ENCODE data around the gene TEX44.

TEX44 gene

GRCh38 chr2:231613331-231613662 lies 20.6 kb downstream of the TEX44 start:
- TF ChIP-seq CTCF (IDR thresholded peaks at IDR 0.05; ENCODE audit: insufficient read depth, low read length) (no peak), REST (IDR thresholded peaks at IDR 0.05; ENCODE audit: insufficient replicate concordance, low read depth) (no peak), GABPA (IDR thresholded peaks at IDR 0.05; ENCODE audit: low read depth) (no peak), POLR2AphosphoS5 (IDR thresholded peaks at IDR 0.05; ENCODE audit: low read depth) (no peak), SPI1 (IDR thresholded peaks at IDR 0.05; ENCODE audit: borderline replicate concordance, low read depth) (peak; percentile 32; the same call in 1 of the 2 replicates)
- Histone ChIP-seq H3K4me3 (replicated peaks; ENCODE audit: insufficient read depth, low read length) (no peak overlapping the region), H3K27ac (replicated peaks) (peak overlapping the region; percentile 96), H3K27me3 (ENCODE audit: insufficient read depth, poor library complexity, severe bottlenecking) (no peaks in the 10 kb centered on the region)
- DNase-seq (ENCODE audit: low read depth in 1 of 2, low spot score in 1 of 2) = no peak

GRCh38 chr2:231613663-231614558 lies 21.2 kb downstream of the TEX44 start:
- Histone ChIP-seq H3K27ac (replicated peaks) (peak overlapping the region; percentile 96), H3K27me3 (ENCODE audit: insufficient read depth, poor library complexity, severe bottlenecking) (no peaks in the 10 kb centered on the region), H3K4me3 (replicated peaks; ENCODE audit: insufficient read depth, low read length) (peak overlapping the region; percentile 10; the same call in 1 of the 2 replicates)
- DNase-seq (ENCODE audit: low read depth in 1 of 2, low spot score in 1 of 2) = peak; percentile 99
- no peak for TF ChIP-seq GABPA (IDR thresholded peaks at IDR 0.05; ENCODE audit: low read depth)
- peak; percentile 16 for TF ChIP-seq REST (IDR thresholded peaks at IDR 0.05; ENCODE audit: insufficient replicate concordance, low read depth)
- TF ChIP-seq POLR2AphosphoS5 (IDR thresholded peaks at IDR 0.05; ENCODE audit: low read depth) = peak; percentile 97

GRCh38 chr2:231614559-231615057 lies 21.9 kb downstream of the TEX44 start:
- peak; percentile 57 to 80 for DNase-seq (ENCODE audit: low read depth in 1 of 2, low spot score in 1 of 2)
- peak; percentile 72 for TF ChIP-seq SPI1 (IDR thresholded peaks at IDR 0.05; ENCODE audit: borderline replicate concordance, low read depth)
- peak; percentile 72 for TF ChIP-seq POLR2AphosphoS5 (IDR thresholded peaks at IDR 0.05; ENCODE audit: low read depth)
- 0 out of 2 replicates have a peak, but pooled peaks have one; percentile 33 for TF ChIP-seq GABPA (IDR thresholded peaks at IDR 0.05; ENCODE audit: low read depth)
- TF ChIP-seq REST (IDR thresholded peaks at IDR 0.05; ENCODE audit: insufficient replicate concordance, low read depth) = no peak
- Histone ChIP-seq H3K27me3 (ENCODE audit: insufficient read depth, poor library complexity, severe bottlenecking) (no peaks in the 10 kb centered on the region), H3K27ac (replicated peaks) (peak overlapping the region; percentile 96), H3K4me3 (replicated peaks; ENCODE audit: insufficient read depth, low read length) (peak overlapping the region; percentile 14)

Measured in HL-60 (cell line).